Activated T-cell treated with anti-CD3 and anti-CD28 coated beads, Interleukin-2, amount 50 U/mL, for 1 hour (primary cell): ENCODE measurements around the gene BORA.
"Not testable (repeated sequence)": the region's sequence is repeated elsewhere in the genome, so short reads cannot be mapped to it uniquely, and the experiment has no call there.

ENCODE experiments used
- DNase-seq: peaks from one replicate; pipeline ENCODE4 v3.0.0-alpha.2; 2020

BORA gene

GRCh38 chr13:72727417-72728289, at the start of gene BORA, which contains the start of gene MZT1:
BORA (plus strand) TSS chr13:72727923; CDS start chr13:72728941, 1,018 bp downstream.
MZT1 (minus strand) TSS chr13:72727629; CDS start chr13:72727602, 27 bp downstream.
- peak; percentile 93 for DNase-seq

GRCh38 chr13:72678312-72678711, 49.4 kb upstream of the BORA start:
- DNase-seq = no peak

- DNase-seq = no peak
Observed at GRCh38 chr13:72680353-72680752, 47.4 kb upstream of the BORA start.

GRCh38 chr13:72686766-72687165, 41.0 kb upstream of the BORA start:
- no peak for DNase-seq

- DNase-seq = no peak
Observed at GRCh38 chr13:72689181-72689696, 38.5 kb upstream of the BORA start.

- no peak for DNase-seq
Observed at GRCh38 chr13:72692884-72693514, 34.7 kb upstream of the BORA start.

- DNase-seq = no peak
Observed at GRCh38 chr13:72693832-72694231, 33.9 kb upstream of the BORA start.

GRCh38 chr13:72694314-72694713, 33.4 kb upstream of the BORA start:
- DNase-seq = no peak

GRCh38 chr13:72696579-72696978, 31.1 kb upstream of the BORA start:
- no peak for DNase-seq

GRCh38 chr13:72698164-72698563, 29.6 kb upstream of the BORA start:
- no peak for DNase-seq

- no peak for DNase-seq
Observed at GRCh38 chr13:72700509-72700908, 27.2 kb upstream of the BORA start.

GRCh38 chr13:72716776-72717175, 10.9 kb upstream of the BORA start:
- no peak for DNase-seq

GRCh38 chr13:72726185-72726584, 1.5 kb upstream of the BORA start:
- DNase-seq = not testable (repeated sequence)

GRCh38 chr13:72726726-72727416, 852 bp upstream of the BORA start:
- no peak for DNase-seq

- DNase-seq = no peak
Observed at GRCh38 chr13:72728290-72728605, 525 bp downstream of the BORA start.

- DNase-seq = no peak
Observed at GRCh38 chr13:72737033-72737432, 9.3 kb downstream of the BORA start.

- no peak for DNase-seq
Observed at GRCh38 chr13:72740015-72740414, 12.3 kb downstream of the BORA start.

GRCh38 chr13:72745260-72745659, 17.5 kb downstream of the BORA start:
- DNase-seq = no peak

- no peak for DNase-seq
Observed at GRCh38 chr13:72751220-72751619, 23.5 kb downstream of the BORA start.

- DNase-seq = no peak
Observed at GRCh38 chr13:72754111-72754510, 26.4 kb downstream of the BORA start.

- no peak for DNase-seq
Observed at GRCh38 chr13:72757792-72758535, 30.2 kb downstream of the BORA start.

GRCh38 chr13:72760189-72760588, 32.5 kb downstream of the BORA start:
- DNase-seq = no peak

- DNase-seq = no peak
Observed at GRCh38 chr13:72763411-72763810, 35.7 kb downstream of the BORA start.
